ENCODE measurements around the gene SAA2.
"Not testable (repeated sequence)": the region's sequence is repeated elsewhere in the genome, so short reads cannot be mapped to it uniquely, and the experiment has no call there.

The SAA2 gene

GRCh38 chr11:18230859-18231258 is 17.6 kb downstream of the SAA2 start:
- no peak for DNase-seq
- Mint-ChIP-seq H3K4me1 (no peaks in the 10 kb centered on the region), H3K27ac (no peak overlapping the region), H3K27me3 (peaks cover 23% of the 10 kb centered on the region), H3K9me3 (no peaks in the 10 kb centered on the region), H3K4me3 (no peak overlapping the region)
- no peak for ATAC-seq

- H3K9me3 Mint-ChIP-seq: no peaks in the 10 kb centered on the region
- H3K4me1 Mint-ChIP-seq: no peaks in the 10 kb centered on the region
- ATAC-seq: no peak
- H3K4me3 Mint-ChIP-seq: no peak overlapping the region
- no peak overlapping the region for H3K27ac Mint-ChIP-seq
- peaks cover 18% of the 10 kb centered on the region for H3K27me3 Mint-ChIP-seq
- DNase-seq: no peak
Observed at GRCh38 chr11:18229501-18229900, 19.0 kb downstream of the SAA2 start.

DNA sequence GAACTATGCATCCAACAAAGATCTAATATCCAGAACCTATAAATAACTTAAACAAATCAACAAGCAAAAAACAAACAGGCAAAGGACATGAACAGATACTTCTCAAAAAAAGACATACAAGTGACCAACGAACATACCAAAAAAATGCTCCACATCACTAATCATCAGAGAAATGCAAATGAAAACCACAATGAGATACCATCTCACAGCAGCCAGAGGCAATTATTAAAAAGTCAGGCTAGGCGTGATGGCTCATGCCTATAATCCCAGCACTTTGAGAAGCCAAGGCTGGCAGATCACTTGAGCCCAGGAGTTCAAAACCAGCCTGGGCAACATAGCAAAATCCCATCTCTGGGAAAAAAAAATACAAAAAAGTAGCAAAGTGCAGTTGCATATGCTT is 22.6 kb downstream of the SAA2 start:
- Mint-ChIP-seq H3K27me3 (peaks cover 5% of the 10 kb centered on the region), H3K27ac (no peak overlapping the region), H3K4me1 (no peaks in the 10 kb centered on the region), H3K9me3 (no peaks in the 10 kb centered on the region), H3K4me3 (no peak overlapping the region)
- no peak for DNase-seq
- no peak for ATAC-seq

DNA sequence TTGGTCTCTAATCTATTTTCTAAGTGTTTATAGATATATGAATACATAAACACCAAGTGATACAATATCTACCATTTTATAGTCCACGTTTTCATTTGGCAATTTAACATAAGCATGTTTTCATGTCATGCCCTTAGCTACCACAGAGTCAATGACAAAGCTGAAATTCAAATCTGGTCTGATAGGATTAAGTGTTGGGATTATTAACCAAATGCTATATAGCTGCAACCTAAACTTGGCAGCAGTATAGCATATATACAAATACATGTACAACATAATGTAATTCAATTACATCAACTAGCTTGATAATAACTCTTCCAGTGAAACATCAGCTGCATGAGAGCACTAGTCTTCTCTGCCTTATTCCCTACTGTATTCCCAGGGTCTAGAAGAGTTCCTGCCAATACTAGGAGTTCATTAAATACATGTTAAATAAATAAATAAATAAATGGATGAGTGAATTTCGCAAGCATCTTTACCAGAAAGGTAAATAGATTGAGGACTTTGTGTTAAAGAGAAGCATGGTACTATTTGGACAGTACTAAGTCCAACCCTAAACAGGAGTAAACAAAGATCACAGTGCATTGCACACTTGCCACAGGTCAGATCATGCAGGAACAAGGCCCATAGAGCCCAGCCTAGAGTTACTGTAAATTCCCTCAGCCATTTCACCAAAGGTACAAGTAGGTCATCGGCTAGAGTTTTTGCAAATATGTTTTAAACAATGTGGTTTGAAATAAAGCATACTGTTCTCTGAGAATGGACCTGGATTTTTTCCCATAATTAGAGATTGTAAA is 24.7 kb downstream of the SAA2 start:
- H3K4me1 Mint-ChIP-seq: no peaks in the 10 kb centered on the region
- peaks cover 5% of the 10 kb centered on the region for H3K27me3 Mint-ChIP-seq
- ATAC-seq (no peak), DNase-seq (no peak)
- H3K9me3 Mint-ChIP-seq: no peaks in the 10 kb centered on the region
- no peak overlapping the region for H3K27ac Mint-ChIP-seq
- H3K4me3 Mint-ChIP-seq: no peak overlapping the region

DNA sequence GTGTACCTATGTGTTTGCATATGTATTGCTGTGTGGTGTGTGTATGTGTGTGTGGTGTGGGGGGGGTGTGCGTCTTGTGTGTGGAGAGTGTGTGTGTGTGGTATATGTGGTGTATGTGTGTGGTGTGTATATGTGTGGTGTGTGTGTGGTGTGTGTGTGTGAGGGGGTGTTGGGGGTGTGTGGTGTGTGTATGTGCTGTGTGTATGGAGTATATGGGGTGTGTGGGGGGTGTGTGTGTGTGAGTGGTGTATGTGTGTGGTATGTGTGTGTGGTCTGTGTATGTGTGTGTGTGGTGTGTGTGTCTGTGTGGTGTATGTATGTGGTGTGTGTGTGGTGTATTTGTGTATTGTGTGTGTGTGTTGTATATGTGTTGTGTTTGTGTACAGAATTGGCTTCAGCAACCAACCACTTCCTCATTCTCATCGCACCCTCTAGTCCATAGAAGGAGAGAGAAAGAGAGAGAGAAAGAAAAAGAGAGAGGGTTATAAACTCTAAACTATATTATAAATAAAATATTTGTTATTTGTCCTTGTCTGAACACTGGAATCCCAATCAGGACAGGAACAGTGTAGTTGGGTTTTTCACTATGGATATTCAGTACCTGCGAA is 25.6 kb downstream of the SAA2 start:
- H3K4me3 Mint-ChIP-seq: no peak overlapping the region

GRCh38 chr11:18221274-18221876 is 27.1 kb downstream of the SAA2 start:
- ATAC-seq (no peak), DNase-seq (no peak)
- Mint-ChIP-seq H3K4me1 (no peaks in the 10 kb centered on the region), H3K27ac (no peak overlapping the region), H3K4me3 (no peak overlapping the region), H3K9me3 (no peaks in the 10 kb centered on the region), H3K27me3 (peaks cover 26% of the 10 kb centered on the region)

More for the DNA sequence above, 25.6 kb downstream of the SAA2 start:
- no peaks in the 10 kb centered on the region for H3K4me1 Mint-ChIP-seq
- H3K27ac Mint-ChIP-seq: no peak overlapping the region
- ATAC-seq: no peak
- DNase-seq: no peak
- H3K27me3 Mint-ChIP-seq: peaks cover 10% of the 10 kb centered on the region
- no peaks in the 10 kb centered on the region for H3K9me3 Mint-ChIP-seq

DNA sequence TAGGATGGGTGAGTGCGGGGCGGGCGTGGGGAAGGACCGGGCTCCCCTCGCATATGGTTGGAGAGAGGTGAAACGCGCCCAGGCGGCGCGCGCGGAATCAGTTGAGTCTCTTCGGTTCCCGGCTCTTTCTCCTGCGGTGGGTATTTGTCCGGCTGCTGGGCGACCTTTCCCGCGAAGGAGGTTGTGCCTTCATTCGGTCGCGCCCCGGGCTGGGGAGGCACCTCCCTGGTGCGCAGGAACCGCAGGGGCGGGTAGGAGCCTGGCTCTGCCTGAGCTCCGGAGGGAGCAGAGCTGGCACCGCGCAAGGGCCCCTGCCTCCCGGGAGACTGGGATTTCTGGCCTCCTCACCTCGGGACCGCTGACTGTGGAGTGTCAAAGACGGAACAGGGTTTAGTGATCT is 39.4 kb downstream of the SAA2 start:
- no peak overlapping the region for H3K27ac Mint-ChIP-seq
- DNase-seq (no peak), ATAC-seq (no peak)
- peaks cover 59% of the 10 kb centered on the region for H3K27me3 Mint-ChIP-seq
- no peaks in the 10 kb centered on the region for H3K9me3 Mint-ChIP-seq
- no peaks in the 10 kb centered on the region for H3K4me1 Mint-ChIP-seq
- H3K4me3 Mint-ChIP-seq: no peak overlapping the region

- DNase-seq: no peak
- ATAC-seq: no peak
- no peaks in the 10 kb centered on the region for H3K4me1 Mint-ChIP-seq
- peaks cover 64% of the 10 kb centered on the region for H3K27me3 Mint-ChIP-seq
- no peaks in the 10 kb centered on the region for H3K9me3 Mint-ChIP-seq
- no peak overlapping the region for H3K4me3 Mint-ChIP-seq
- no peak overlapping the region for H3K27ac Mint-ChIP-seq
Observed at GRCh38 chr11:18204771-18205170, 43.7 kb downstream of the SAA2 start.

DNA sequence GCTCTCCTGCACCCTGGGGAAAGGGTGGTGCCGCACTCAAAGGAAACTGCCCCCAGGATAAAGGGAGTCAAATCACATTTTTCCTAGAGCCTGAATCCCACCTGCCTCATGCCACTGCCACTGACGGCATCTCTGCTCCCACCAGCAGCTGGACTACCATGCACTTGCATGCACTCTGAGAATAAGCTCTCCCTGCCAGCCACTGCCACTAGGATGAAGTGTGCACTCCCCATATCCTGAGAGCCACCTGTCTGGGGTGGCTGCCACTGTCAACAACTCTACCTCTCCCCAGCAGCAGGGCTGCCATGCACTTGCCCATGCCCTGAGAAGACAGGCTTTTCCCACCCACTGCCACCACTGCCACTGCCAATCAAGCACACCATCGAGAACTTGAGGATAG is 44.2 kb downstream of the SAA2 start:
- DNase-seq (no peak), ATAC-seq (no peak)
- H3K27me3 Mint-ChIP-seq: peaks cover 63% of the 10 kb centered on the region
- no peak overlapping the region for H3K4me3 Mint-ChIP-seq
- no peak overlapping the region for H3K27ac Mint-ChIP-seq
- no peaks in the 10 kb centered on the region for H3K9me3 Mint-ChIP-seq
- no peaks in the 10 kb centered on the region for H3K4me1 Mint-ChIP-seq

- Mint-ChIP-seq H3K4me3 (no peak overlapping the region), H3K9me3 (no peaks in the 10 kb centered on the region), H3K4me1 (no peaks in the 10 kb centered on the region), H3K27ac (no peak overlapping the region), H3K27me3 (peaks cover 59% of the 10 kb centered on the region)
- no peak for DNase-seq
- no peak for ATAC-seq
Observed at GRCh38 chr11:18203723-18204122, 44.7 kb downstream of the SAA2 start.

DNA sequence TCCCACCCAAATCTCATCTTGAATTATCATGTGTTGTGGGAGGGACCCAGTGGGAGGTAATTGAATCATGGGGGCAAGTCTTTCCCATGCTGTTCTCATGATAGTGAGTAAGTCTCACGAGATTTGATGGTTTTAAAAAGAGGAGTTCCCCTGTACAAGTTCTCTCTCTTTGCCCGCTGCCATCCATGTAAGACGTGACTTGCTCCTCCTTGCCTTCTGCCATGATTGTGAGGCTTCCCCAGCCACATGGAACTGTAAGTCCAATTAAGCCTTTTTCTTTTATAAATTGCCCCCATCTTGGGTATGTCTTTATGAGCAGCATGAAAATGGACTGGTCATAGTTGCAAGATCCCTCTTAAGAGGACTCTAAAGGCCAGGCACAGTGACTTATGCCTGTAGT is 50.7 kb downstream of the SAA2 start:
- H3K4me1 Mint-ChIP-seq, H3K9me3 Mint-ChIP-seq, H3K4me3 Mint-ChIP-seq, ATAC-seq, H3K27ac Mint-ChIP-seq, DNase-seq: not testable (repeated sequence)
- H3K27me3 Mint-ChIP-seq: peaks cover 24% of the 10 kb centered on the region

- H3K9me3 Mint-ChIP-seq: no peaks in the 10 kb centered on the region
- ATAC-seq: no peak
- no peaks in the 10 kb centered on the region for H3K4me1 Mint-ChIP-seq
- no peak overlapping the region for H3K4me3 Mint-ChIP-seq
- peaks cover 28% of the 10 kb centered on the region for H3K27me3 Mint-ChIP-seq
- H3K27ac Mint-ChIP-seq: no peak overlapping the region
- DNase-seq: no peak
Observed at GRCh38 chr11:18196532-18196931, 51.9 kb downstream of the SAA2 start.
